SKM-1 treated with dmso at 0.1 percent for 144 hours (cell line): Measurements from ENCODE around the gene SYNPR.

Source experiments
- DNase-seq: peaks from one replicate; lab custom pipeline; 2025; ENCODE audit not compliant: unreplicated experiment; lab: John Stamatoyannopoulos, UW

Gene SYNPR

GRCh38 chr3:63523100-63523499 lies 245.0 kb downstream of the SYNPR start:
- DNase-seq: no peak

- no peak for DNase-seq
These were observed 250.4 kb downstream of the SYNPR start for GRCh38 chr3:63528325-63529000.

GRCh38 chr3:63532521-63532920 lies 254.4 kb downstream of the SYNPR start:
- no peak for DNase-seq

GRCh38 chr3:63538919-63539318 lies 260.8 kb downstream of the SYNPR start:
- no peak for DNase-seq

GRCh38 chr3:63555767-63556166 lies 277.7 kb downstream of the SYNPR start:
- no peak for DNase-seq

- no peak for DNase-seq
These were observed 278.3 kb downstream of the SYNPR start for GRCh38 chr3:63556401-63556800.

GRCh38 chr3:63557912-63558311 lies 279.8 kb downstream of the SYNPR start:
- DNase-seq: peak; percentile 38

- no peak for DNase-seq
These were observed 281.8 kb downstream of the SYNPR start for GRCh38 chr3:63559884-63560283.

GRCh38 chr3:63561879-63562278 lies 283.8 kb downstream of the SYNPR start:
- DNase-seq: no peak

GRCh38 chr3:63562323-63562722 lies 284.2 kb downstream of the SYNPR start:
- DNase-seq: no peak

- DNase-seq: no peak
These were observed 285.5 kb downstream of the SYNPR start for GRCh38 chr3:63563572-63563971.

- DNase-seq: no peak
These were observed 287.1 kb downstream of the SYNPR start for GRCh38 chr3:63565220-63565619.

- no peak for DNase-seq
These were observed 293.6 kb downstream of the SYNPR start for GRCh38 chr3:63571682-63572081.

- no peak for DNase-seq
These were observed 298.7 kb downstream of the SYNPR start for GRCh38 chr3:63576846-63577245.

GRCh38 chr3:63578858-63579257 lies 300.8 kb downstream of the SYNPR start:
- no peak for DNase-seq

- no peak for DNase-seq
These were observed 302.0 kb downstream of the SYNPR start for GRCh38 chr3:63580151-63580550.

- no peak for DNase-seq
These were observed 304.9 kb downstream of the SYNPR start for GRCh38 chr3:63582943-63583500.

- DNase-seq: no peak
These were observed 306.6 kb downstream of the SYNPR start for GRCh38 chr3:63584681-63585080.

GRCh38 chr3:63585927-63586326 lies 307.8 kb downstream of the SYNPR start:
- no peak for DNase-seq

- DNase-seq: no peak
These were observed 310.8 kb downstream of the SYNPR start for GRCh38 chr3:63588895-63589294.

GRCh38 chr3:63593779-63594178 lies 315.7 kb downstream of the SYNPR start:
- no peak for DNase-seq

GRCh38 chr3:63595221-63595620 lies 317.1 kb downstream of the SYNPR start:
- DNase-seq: no peak

- DNase-seq: no peak
These were observed 318.9 kb downstream of the SYNPR start for GRCh38 chr3:63597019-63597418.
